Activated CD4-positive, alpha-beta T cell treated with anti-CD3 and anti-CD28 coated beads, Interleukin-2, amount 50 U/mL, for 1 hour (primary cell): Measurements from ENCODE around the gene MYT1.

Experiments
- DNase-seq: peaks from one replicate; pipeline ENCODE4 v3.0.0-alpha.2; 2020

The MYT1 gene

GRCh38 chr20:64155258-64156135, 8.8 kb upstream of the MYT1 start:
- no peak for DNase-seq

GRCh38 chr20:64156136-64156885, 7.9 kb upstream of the MYT1 start:
- no peak for DNase-seq

- no peak for DNase-seq
Measured at GRCh38 chr20:64156886-64157875, 7.1 kb upstream of the MYT1 start.

GRCh38 chr20:64157878-64158277, 6.4 kb upstream of the MYT1 start:
- no peak for DNase-seq

- no peak for DNase-seq
Measured at GRCh38 chr20:64158346-64159285, 5.6 kb upstream of the MYT1 start.

GRCh38 chr20:64159286-64159680, 5.0 kb upstream of the MYT1 start:
- no peak for DNase-seq

GRCh38 chr20:64159711-64160110, 4.5 kb upstream of the MYT1 start:
- DNase-seq = no peak

GRCh38 chr20:64160118-64160517, 4.1 kb upstream of the MYT1 start:
- DNase-seq = no peak

- no peak for DNase-seq
Measured at GRCh38 chr20:64160526-64161355, 3.5 kb upstream of the MYT1 start.

- peak; percentile 26 for DNase-seq
Measured at GRCh38 chr20:64161356-64162238, 2.7 kb upstream of the MYT1 start.

GRCh38 chr20:64162239-64162910, 1.9 kb upstream of the MYT1 start:
- no peak for DNase-seq

GRCh38 chr20:64163776-64164122, 503 bp upstream of the MYT1 start:
- DNase-seq = no peak

GRCh38 chr20:64165866-64166600, 1.8 kb downstream of the MYT1 start:
- DNase-seq = no peak

- no peak for DNase-seq
Measured at GRCh38 chr20:64166721-64167615, 2.7 kb downstream of the MYT1 start.

GRCh38 chr20:64167676-64168075, 3.4 kb downstream of the MYT1 start:
- no peak for DNase-seq

- DNase-seq = no peak
Measured at GRCh38 chr20:64168381-64169090, 4.3 kb downstream of the MYT1 start.

GRCh38 chr20:64169091-64169560, 4.9 kb downstream of the MYT1 start:
- DNase-seq = no peak
